Measurements from ENCODE around the gene YARS2.

DNA sequence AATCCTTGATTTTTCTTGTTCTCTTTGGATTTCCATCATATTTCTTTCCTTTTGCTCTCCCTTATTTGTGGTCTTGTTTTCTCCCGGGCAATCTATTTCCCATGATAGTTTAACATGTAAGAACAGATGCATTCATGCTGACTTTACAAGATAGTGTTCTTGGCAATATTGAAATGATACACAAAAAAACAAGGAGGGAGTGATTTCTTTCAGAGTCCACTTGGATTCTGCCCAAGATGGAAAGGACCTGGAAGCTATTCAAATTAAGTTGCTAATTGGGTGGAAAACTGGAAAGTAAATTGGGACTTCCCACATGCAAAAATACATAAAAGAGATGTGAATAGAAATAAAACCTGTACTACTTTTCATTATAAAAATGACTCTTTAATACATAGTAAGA, 14.4 kb upstream of the YARS2 start:
- TF ChIP-seq, protein P1, sequence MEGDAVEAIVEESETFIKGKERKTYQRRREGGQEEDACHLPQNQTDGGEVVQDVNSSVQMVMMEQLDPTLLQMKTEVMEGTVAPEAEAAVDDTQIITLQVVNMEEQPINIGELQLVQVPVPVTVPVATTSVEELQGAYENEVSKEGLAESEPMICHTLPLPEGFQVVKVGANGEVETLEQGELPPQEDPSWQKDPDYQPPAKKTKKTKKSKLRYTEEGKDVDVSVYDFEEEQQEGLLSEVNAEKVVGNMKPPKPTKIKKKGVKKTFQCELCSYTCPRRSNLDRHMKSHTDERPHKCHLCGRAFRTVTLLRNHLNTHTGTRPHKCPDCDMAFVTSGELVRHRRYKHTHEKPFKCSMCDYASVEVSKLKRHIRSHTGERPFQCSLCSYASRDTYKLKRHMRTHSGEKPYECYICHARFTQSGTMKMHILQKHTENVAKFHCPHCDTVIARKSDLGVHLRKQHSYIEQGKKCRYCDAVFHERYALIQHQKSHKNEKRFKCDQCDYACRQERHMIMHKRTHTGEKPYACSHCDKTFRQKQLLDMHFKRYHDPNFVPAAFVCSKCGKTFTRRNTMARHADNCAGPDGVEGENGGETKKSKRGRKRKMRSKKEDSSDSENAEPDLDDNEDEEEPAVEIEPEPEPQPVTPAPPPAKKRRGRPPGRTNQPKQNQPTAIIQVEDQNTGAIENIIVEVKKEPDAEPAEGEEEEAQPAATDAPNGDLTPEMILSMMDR (IDR thresholded peaks at IDR 0.05): no peak
- no peak for TF ChIP-seq POLR2A (IDR thresholded peaks at IDR 0.05)

Measured in lower leg skin (tissue), 3 donors.